Measurements from ENCODE around the gene CHTOP. TPM values are rescaled to one million over a fixed set of nuclear protein-coding genes. Genes with fewer than 3 reads are reported as not detected.
A peak's percentile ranks its signal among the peaks of the same experiment; 100 is the strongest.
"Not testable (repeated sequence)": the region's sequence is repeated elsewhere in the genome, so short reads cannot be mapped to it uniquely, and the experiment has no call there.

The CHTOP gene
- total RNA-seq, 2 donors from 2014 or later: 39.0 to 78.0 TPM

DNA sequence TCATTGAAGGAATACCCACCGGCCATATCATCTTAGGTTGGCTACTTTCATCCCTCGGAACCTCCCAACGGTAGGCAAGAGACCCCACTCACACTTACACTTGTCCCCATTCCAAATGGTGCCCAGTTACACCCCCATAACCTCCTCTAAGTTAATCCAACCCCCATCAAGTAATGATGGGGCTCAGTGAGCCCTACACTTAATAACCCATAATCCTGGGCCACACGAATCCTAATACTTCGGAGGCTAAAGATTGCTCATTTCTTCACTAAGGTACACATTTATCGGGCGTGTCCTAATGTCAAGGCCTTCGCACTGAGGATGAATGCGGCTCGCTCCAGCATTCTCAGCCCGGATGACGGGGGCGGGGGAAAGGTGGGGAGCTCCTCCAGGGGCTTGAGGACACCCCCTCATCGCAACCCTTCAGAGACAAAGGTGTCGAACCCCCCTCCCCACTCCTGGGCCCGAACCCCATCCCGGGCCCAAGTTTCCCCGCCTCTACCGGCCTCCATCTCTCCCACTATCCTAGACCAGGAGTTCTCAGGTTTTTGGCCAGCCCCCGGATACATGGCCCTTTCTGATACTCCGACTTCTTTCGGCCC is 36.5 kb downstream of the CHTOP start:
- TF ChIP-seq, protein P1, sequence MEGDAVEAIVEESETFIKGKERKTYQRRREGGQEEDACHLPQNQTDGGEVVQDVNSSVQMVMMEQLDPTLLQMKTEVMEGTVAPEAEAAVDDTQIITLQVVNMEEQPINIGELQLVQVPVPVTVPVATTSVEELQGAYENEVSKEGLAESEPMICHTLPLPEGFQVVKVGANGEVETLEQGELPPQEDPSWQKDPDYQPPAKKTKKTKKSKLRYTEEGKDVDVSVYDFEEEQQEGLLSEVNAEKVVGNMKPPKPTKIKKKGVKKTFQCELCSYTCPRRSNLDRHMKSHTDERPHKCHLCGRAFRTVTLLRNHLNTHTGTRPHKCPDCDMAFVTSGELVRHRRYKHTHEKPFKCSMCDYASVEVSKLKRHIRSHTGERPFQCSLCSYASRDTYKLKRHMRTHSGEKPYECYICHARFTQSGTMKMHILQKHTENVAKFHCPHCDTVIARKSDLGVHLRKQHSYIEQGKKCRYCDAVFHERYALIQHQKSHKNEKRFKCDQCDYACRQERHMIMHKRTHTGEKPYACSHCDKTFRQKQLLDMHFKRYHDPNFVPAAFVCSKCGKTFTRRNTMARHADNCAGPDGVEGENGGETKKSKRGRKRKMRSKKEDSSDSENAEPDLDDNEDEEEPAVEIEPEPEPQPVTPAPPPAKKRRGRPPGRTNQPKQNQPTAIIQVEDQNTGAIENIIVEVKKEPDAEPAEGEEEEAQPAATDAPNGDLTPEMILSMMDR (IDR thresholded peaks at IDR 0.05): no peak
- Histone ChIP-seq H3K36me3 (peaks cover 37% of the 10 kb centered on the region), H3K9me3 (no peaks in the 10 kb centered on the region), H3K27me3 (replicated peaks; ENCODE audit: insufficient read depth) (no peaks in the 10 kb centered on the region), H3K27ac (peak overlapping the region; percentile 82 to 91), H3K4me3 (peak overlapping the region; percentile 91), H3K4me1 (ENCODE audit: control insufficient read depth in 1 of 2, low read depth in 2 of 2) (peaks cover 13 to 24% of the 10 kb centered on the region in 2 donors)
- DNase-seq (ENCODE audit: low spot score) (no peak), ATAC-seq (ENCODE audit: insufficient number of reproducible peaks, low FRiP score, low read depth) (peak; percentile 1)

DNA sequence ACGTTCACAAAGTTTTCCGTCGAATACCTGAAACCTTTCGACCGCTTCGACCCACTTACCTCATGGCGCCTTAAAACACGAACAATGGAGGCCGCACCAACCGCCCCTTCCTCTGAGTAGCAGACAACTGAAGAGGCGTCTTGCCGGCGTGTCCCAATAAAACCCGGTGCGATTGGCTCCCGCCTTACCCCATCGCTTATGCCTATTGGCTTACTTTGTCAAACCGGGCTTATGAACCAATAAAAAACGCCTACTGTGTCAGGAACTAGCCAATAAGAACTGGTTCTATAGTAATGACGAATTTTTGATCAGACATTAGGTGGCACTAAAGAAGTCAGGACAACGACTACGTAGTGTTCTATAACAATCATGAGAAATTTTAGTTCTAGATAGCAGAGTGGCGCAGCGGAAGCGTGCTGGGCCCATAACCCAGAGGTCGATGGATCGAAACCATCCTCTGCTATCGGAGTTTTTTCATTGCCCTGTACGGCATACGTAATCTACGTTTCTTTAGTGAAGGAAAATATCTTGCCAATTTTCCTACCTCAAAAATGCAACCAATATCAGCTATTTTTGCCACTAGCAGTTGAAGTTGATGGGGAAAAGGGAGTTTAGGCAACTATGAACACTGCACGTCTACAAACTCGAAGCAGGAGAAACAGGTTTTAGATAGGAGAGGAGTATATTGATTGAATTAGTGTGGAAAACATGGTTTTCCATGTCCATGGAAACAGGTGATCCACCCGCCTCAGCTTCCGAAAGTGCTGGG is 37.2 kb downstream of the CHTOP start, which contains the start of gene ILF2:
Gene ILF2, minus strand, starts transcription at position 135 of the 769 bp plus-strand sequence. Its CDS starts 71 bp downstream, at position 64.
- peak; percentile 99 for ATAC-seq (ENCODE audit: insufficient number of reproducible peaks, low FRiP score, low read depth)
- Histone ChIP-seq H3K4me1 (ENCODE audit: control insufficient read depth in 1 of 2, low read depth in 2 of 2) (peaks cover 13 to 24% of the 10 kb centered on the region in 2 donors), H3K27me3 (replicated peaks; ENCODE audit: insufficient read depth) (no peaks in the 10 kb centered on the region), H3K27ac (peak within 1 kb of the TSS; percentile 82 to 91), H3K4me3 (peak within 1 kb of the TSS; percentile 91), H3K36me3 (peaks cover 30% of the 10 kb centered on the region), H3K9me3 (no peaks in the 10 kb centered on the region)
- peak; percentile 90 for DNase-seq (ENCODE audit: low spot score)
- TF ChIP-seq, protein P1 (IDR thresholded peaks at IDR 0.05): no peak

DNA sequence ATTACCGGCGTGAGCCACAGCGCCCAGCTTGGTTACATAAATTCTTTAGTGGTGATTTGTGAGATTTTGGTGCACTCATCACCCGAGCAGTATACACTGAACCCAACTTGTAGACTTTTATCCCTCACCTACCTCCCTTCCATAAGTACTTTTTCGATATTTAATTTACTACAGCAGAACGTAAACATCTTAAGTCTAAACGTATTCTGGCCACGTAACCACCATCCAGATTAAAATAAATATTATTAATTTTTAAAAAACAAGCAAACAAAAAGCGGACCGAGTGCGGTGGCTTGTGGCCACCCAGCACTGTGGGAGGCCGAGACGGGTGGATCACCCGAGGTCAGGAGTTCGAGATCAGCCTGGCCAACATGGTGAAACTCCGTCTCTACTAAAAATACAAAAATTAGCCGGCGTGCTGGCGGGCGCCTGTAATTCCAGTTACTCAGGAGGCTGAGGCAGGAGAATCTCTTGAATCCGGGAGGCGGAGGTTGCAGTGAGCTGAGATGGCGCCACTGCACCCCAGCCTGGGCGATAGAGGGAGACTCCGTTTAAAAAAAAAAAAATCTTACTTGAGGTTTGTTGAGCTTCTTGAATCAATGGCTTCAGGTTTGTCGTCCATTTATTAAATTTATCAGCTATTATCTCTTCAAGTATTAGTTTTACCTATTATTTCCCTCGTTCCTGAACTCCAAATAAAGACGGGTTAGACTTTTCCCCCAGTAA is 37.9 kb downstream of the CHTOP start:
- H3K4me1 ChIP-seq (ENCODE audit: control insufficient read depth in 1 of 2, low read depth in 2 of 2): peaks cover 13 to 24% of the 10 kb centered on the region in 2 donors
- peak overlapping the region; percentile 64 to 79 for H3K27ac ChIP-seq
- H3K27me3 ChIP-seq (replicated peaks; ENCODE audit: insufficient read depth); H3K9me3 ChIP-seq; DNase-seq (ENCODE audit: low spot score): not testable (repeated sequence)
- peak overlapping the region; percentile 91 for H3K4me3 ChIP-seq
- H3K36me3 ChIP-seq: peaks cover 23% of the 10 kb centered on the region
- ATAC-seq (ENCODE audit: insufficient number of reproducible peaks, low FRiP score, low read depth): peak; percentile 52

DNA sequence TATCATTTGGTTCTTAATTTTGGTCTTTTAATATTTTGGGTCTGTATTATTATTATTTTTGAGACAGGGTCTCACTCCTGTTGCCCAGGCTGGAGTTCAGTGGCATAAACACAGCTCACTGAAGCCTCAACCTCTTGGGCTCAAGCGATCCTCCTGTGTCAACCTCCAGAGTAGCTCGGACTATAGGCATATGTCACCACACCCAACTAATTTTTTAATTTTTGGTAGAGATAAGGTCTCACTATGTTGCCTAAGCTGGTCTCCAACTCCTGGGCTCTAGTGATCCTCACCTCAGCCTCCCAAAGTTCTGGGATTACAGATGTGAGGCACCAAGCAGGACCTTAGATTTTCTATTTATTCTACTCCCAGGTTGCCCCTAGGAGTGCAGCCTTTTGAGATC is 39.6 kb downstream of the CHTOP start:
- H3K4me1 ChIP-seq (ENCODE audit: control insufficient read depth in 1 of 2, low read depth in 2 of 2): peaks cover 13 to 24% of the 10 kb centered on the region in 2 donors
- H3K4me3 ChIP-seq: no peak overlapping the region
- H3K36me3 ChIP-seq: peaks cover 6% of the 10 kb centered on the region
- DNase-seq (ENCODE audit: low spot score) (no peak), ATAC-seq (ENCODE audit: insufficient number of reproducible peaks, low FRiP score, low read depth) (no peak)
- TF ChIP-seq, protein P1 (IDR thresholded peaks at IDR 0.05): no peak
- H3K9me3 ChIP-seq: no peaks in the 10 kb centered on the region
- no peak overlapping the region for H3K27ac ChIP-seq
- no peaks in the 10 kb centered on the region for H3K27me3 ChIP-seq (replicated peaks; ENCODE audit: insufficient read depth)

DNA sequence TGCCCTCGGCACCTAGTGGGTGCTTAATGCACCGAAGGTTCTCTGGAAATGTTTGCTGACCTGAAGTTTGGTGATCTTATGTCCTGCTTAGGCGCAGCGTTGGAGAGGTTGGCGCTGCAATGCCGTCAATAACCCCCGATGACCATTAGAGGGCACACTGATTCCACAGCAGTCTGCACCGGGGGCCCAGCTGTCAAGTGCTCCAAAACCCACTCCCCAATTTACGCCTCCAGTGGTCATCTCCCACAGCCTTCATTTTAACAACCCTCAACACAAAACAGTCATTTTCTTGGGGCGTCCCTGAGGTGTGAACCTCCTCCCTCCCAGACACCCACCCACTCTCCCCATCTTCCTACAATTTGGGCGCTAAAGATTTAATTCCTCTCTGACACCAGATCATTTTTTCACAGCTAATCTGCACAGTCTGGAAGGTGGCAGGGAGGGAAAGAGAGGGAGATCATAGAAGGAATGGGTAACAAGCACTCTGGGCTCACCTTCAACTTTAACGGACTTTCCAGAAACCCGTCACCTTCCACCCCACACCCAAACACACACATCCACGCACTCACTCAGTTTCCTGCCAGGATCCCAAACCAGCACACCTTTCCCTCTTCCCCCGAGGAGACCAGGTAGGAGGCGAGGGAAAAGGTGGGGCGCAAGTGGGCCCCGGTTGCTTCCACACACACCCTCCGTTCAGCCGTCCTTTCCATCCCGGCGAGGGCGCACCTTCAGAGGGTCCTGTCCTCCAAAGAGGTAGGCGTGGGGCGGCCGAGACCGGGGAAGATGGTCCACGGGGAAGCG is 44.1 kb downstream of the CHTOP start:
- TF ChIP-seq, protein P1 (IDR thresholded peaks at IDR 0.05): peak; percentile 91
- no peaks in the 10 kb centered on the region for H3K9me3 ChIP-seq
- H3K4me1 ChIP-seq (ENCODE audit: control insufficient read depth in 1 of 2, low read depth in 2 of 2): peaks cover 0 to 22% of the 10 kb centered on the region in 2 donors
- no peak for DNase-seq (ENCODE audit: low spot score)
- H3K27ac ChIP-seq: peak overlapping the region; percentile 91 to 93
- peak overlapping the region; percentile 86 for H3K4me3 ChIP-seq
- no peaks in the 10 kb centered on the region for H3K27me3 ChIP-seq (replicated peaks; ENCODE audit: insufficient read depth)
- ATAC-seq (ENCODE audit: insufficient number of reproducible peaks, low FRiP score, low read depth): no peak
- peaks cover 10% of the 10 kb centered on the region for H3K36me3 ChIP-seq
